SK-N-SH (cell line): ENCODE results near the gene LOXHD1. TPM values are rescaled to one million over a fixed set of nuclear protein-coding genes. Genes with fewer than 3 reads are reported as not detected.

Experiments used
- CTCF ChIA-PET: fragments of 300-600, 350-600 bp; formaldehyde crosslinking; extraction: SDS; loops from one replicate; lab custom pipeline; 2021; lab: Yijun Ruan, JAX
- POLR2A ChIA-PET: fragments of 350-600 bp; sonication (Branson Sonifier 250); formaldehyde crosslinking; extraction: SDS; loops from one replicate; lab custom pipeline; 2020; ENCODE audit warnings: antibody characterized with exemption, inconsistent platforms; lab: Yijun Ruan, JAX
- DNase-seq: peaks from one replicate; pipeline ENCODE4 v3.0.0; 2012
- H2AFZ ChIP-seq: fragments of 200-600 bp; sonication (generic); 2 replicates; pipeline ENCODE4 v1.8.1; 2016; ENCODE audit warnings: antibody characterized with exemption, mild to moderate bottlenecking, low read depth
- H3F3A ChIP-seq: fragments of 200-600 bp; sonication (generic); replicated peaks from 2 replicates; pipeline ENCODE3; 2016; ENCODE audit warnings: antibody characterized with exemption, mild to moderate bottlenecking; ENCODE audit not compliant: insufficient read depth
- H3K27ac ChIP-seq, 2 experiments: fragments of 200-500 bp in 1 of 2; fragments of 200-600 bp in 1 of 2; sonication (Bioruptor generic) in 1 of 2; sonication (generic), shearing (Covaris generic) in 1 of 2; 2 replicates each; pipeline versions ENCODE4 v1.5.1 to v1.6.1; 2014 to 2016; ENCODE audit warnings: low read depth in 2 of 2, inconsistent platforms in 1 of 2, low read length in 1 of 2, mild to moderate bottlenecking in 1 of 2, mixed read lengths in 1 of 2
- H3K27me3 ChIP-seq: fragments of 200-600 bp; sonication (generic), shearing (Covaris generic); 2 replicates; pipeline ENCODE4 v1.6.1; 2016; ENCODE audit warnings: mixed run types; ENCODE audit not compliant: insufficient read depth
- H3K36me3 ChIP-seq, 2 experiments: fragments of 200-500 bp in 1 of 2; fragments of 200-600 bp in 1 of 2; sonication (Bioruptor generic) in 1 of 2; sonication (generic) in 1 of 2; replicated peaks in 1 of 2; 2 replicates each; pipeline versions ENCODE3 to v1.5.1; 2014 to 2016; ENCODE audit warnings: low read length in 1 of 2, mild to moderate bottlenecking in 1 of 2; ENCODE audit not compliant: insufficient read depth in 2 of 2, control insufficient read depth in 1 of 2
- H3K4me1 ChIP-seq, 2 experiments: fragments of 200-500 bp in 1 of 2; fragments of 200-600 bp in 1 of 2; sonication (Bioruptor generic) in 1 of 2; sonication (generic), shearing (Covaris generic) in 1 of 2; 2 replicates each; pipeline versions ENCODE4 v1.5.1 to v1.6.1; 2014 to 2016; ENCODE audit warnings: low read depth in 1 of 2, low read length in 1 of 2, mixed run types in 1 of 2; ENCODE audit not compliant: insufficient read depth in 2 of 2, control insufficient read depth in 1 of 2
- H3K4me2 ChIP-seq: fragments of 200-600 bp; sonication (generic), shearing (Covaris generic); 2 replicates; pipeline ENCODE4 v1.6.1; 2017; ENCODE audit warnings: mixed run types
- H3K4me3 ChIP-seq, 2 experiments: fragments of 200-500 bp in 1 of 2; fragments of 200-600 bp in 1 of 2; sonication (Bioruptor generic) in 1 of 2; sonication (generic), shearing (Covaris generic) in 1 of 2; 2 replicates each; pipeline versions ENCODE4 v1.5.1 to v1.8.1; 2014 to 2016; ENCODE audit warnings: low read depth in 2 of 2, inconsistent platforms in 1 of 2, low read length in 1 of 2, mild to moderate bottlenecking in 1 of 2, mixed read lengths in 1 of 2, moderate library complexity in 1 of 2
- H3K79me2 ChIP-seq: fragments of 200-600 bp; sonication (generic); 2 replicates; pipeline ENCODE4 v1.8.1; 2017; ENCODE audit warnings: mild to moderate bottlenecking; ENCODE audit not compliant: insufficient read depth
- H3K9ac ChIP-seq: fragments of 200-600 bp; sonication (generic); 2 replicates; pipeline ENCODE4 v1.6.1; 2017; ENCODE audit warnings: mixed run types
- H3K9me2 ChIP-seq: fragments of 200-600 bp; sonication (generic); 2 replicates; pipeline ENCODE4 v1.6.1; 2017; ENCODE audit warnings: mixed run types
- H3K9me3 ChIP-seq: fragments of 200-600 bp; sonication (generic); 2 replicates; pipeline ENCODE4 v1.6.1; 2017; ENCODE audit warnings: mixed run types, mild to moderate bottlenecking, moderate library complexity
- H4K20me1 ChIP-seq: fragments of 200-600 bp; sonication (generic); 2 replicates; pipeline ENCODE4 v1.6.1; 2017; ENCODE audit warnings: mild to moderate bottlenecking, mixed run types; ENCODE audit not compliant: insufficient read depth
- CHD2 ChIP-seq: fragments of 150-350 bp; IDR thresholded peaks from 2 replicates; pipeline ENCODE4 v1.6.1; 2018; ENCODE audit warnings: low read length; ENCODE audit not compliant: partially characterized antibody
- ELF1 ChIP-seq: IDR thresholded peaks from 2 replicates; pipeline ENCODE4 v1.4.0; 2012
- EZH2phosphoT487 ChIP-seq: fragments of 200-600 bp; sonication (generic); IDR thresholded peaks from 2 replicates; pipeline ENCODE4 v1.6.1; 2017; ENCODE audit warnings: low read depth, mixed run types, mild to moderate bottlenecking, antibody characterized with exemption, moderate library complexity, borderline replicate concordance
- FOXM1 ChIP-seq: IDR thresholded peaks from 2 replicates; pipeline ENCODE4 v1.4.0; 2012; ENCODE audit warnings: low read depth, mild to moderate bottlenecking
- GATA2 ChIP-seq: sonication (generic); formaldehyde crosslinking; IDR thresholded peaks from 2 replicates; pipeline ENCODE4 v1.5.0; 2020; ENCODE audit warnings: mild to moderate bottlenecking, missing genetic modification reagents
- MEF2A ChIP-seq: IDR thresholded peaks from 2 replicates; pipeline ENCODE4 v1.4.0; 2012; ENCODE audit warnings: low read depth, borderline replicate concordance
- MXI1 ChIP-seq: IDR thresholded peaks from 2 replicates; pipeline ENCODE4 v1.6.1; 2012; ENCODE audit warnings: mild to moderate bottlenecking, low read depth, low read length, improper control_type of control experiment
- NFIC ChIP-seq: IDR thresholded peaks from 2 replicates; pipeline ENCODE4 v1.4.0; 2012; ENCODE audit warnings: borderline replicate concordance
- NRF1 ChIP-seq: IDR thresholded peaks from 2 replicates; pipeline ENCODE4 v1.6.1; 2012; ENCODE audit warnings: low read depth, mild to moderate bottlenecking, low read length
- SIN3A ChIP-seq: IDR thresholded peaks from 2 replicates; pipeline ENCODE4 v1.6.1; 2012; ENCODE audit warnings: low read depth, mild to moderate bottlenecking, low read length, moderate library complexity, borderline replicate concordance
- SMC3 ChIP-seq: IDR thresholded peaks from 2 replicates; pipeline ENCODE4 v1.6.1; 2012; ENCODE audit warnings: low read depth, low read length, improper control_type of control experiment
- TCF12 ChIP-seq: IDR thresholded peaks from 2 replicates; pipeline ENCODE4 v1.4.0; 2012
- TEAD4 ChIP-seq: IDR thresholded peaks from 2 replicates; pipeline ENCODE4 v1.4.0; 2012; ENCODE audit warnings: mild to moderate bottlenecking, borderline replicate concordance; ENCODE audit not compliant: insufficient read depth
- WGBS: methylation state at CpG from one replicate; pipeline ENCODE4 v1.1.6; 2017; ENCODE audit warnings: low lambda C conversion rate; 5-methylcytosine and 5-hydroxymethylcytosine counted together
- polyA plus RNA-seq, 3 experiments: library from polyadenylated mRNA; depleted of rRNA; stranded (reverse); fragments of >200 nt; gene quantifications; 2 replicates each; pipeline ENCODE4 v1.2.3, GENCODE V29; 2012
- TF ChIP-seq, protein P1 (sequence below): IDR thresholded peaks from 2 replicates; pipeline ENCODE4 v1.6.1; 2012; ENCODE audit warnings: mild to moderate bottlenecking, low read depth, low read length, moderate library complexity
- TF ChIP-seq, protein P2 (sequence below): fragments of 150-350 bp; IDR thresholded peaks from 2 replicates; pipeline ENCODE4 v1.6.1; 2016; ENCODE audit warnings: mild to moderate bottlenecking, low read depth, low read length
- TF ChIP-seq, protein P3 (sequence below): IDR thresholded peaks from 2 replicates; pipeline ENCODE4; 2012

LOXHD1 gene
- polyA plus RNA-seq, 1 of the 3 experiments (the other 2 are of a cell fraction), result not detected

DNA sequence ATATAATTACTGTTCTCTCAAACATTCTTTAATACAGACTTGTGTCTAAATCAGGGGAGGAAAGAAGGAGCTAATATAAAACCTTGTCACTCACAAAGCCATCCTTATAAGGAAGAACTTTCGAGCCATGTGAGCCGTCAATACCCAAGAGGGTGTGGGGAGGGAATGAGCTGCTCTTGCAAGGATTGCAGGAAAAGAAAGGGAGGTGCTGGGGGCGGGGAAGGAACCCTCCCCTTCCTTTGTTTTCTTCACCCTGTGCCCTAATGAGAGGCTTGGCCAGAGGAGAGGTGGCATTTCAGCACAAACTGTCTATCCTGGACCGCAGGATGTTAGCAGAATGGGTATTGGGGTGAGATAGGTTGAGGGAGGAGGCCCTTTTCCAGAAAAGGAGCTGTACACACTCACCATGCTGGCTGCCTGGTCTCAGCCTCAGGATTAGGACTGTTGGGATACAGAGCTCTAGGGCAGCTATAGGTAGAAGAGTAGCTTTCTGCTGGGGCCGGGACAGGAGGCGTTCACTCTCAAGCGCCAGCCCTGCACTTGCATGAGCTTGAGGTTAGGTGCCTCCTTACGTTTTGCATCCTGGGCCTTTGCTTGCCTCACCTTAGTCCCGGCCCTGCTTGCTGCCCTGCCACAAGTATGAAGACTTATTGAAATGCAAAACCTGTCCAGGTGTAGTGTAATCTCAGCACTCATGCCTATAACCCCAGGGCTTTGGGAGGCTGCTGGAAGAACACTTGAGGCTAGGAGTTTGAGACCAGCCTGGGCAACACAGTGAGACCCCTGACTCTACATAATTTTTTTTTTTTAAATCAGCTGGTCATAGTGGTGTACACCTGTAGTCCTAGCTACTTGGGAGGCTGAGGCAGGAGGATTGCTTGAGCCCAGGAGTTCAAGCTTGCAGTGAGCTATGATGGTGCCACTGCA is 190.5 kb downstream of the LOXHD1 start:
- H3K27ac ChIP-seq, result no peak overlapping the region
- H3F3A ChIP-seq, result no peaks in the 10 kb centered on the region
- H3K36me3 ChIP-seq, result no peaks in the 10 kb centered on the region
- no peaks in the 10 kb centered on the region for H3K9me3 ChIP-seq
- no peak overlapping the region for H3K9ac ChIP-seq
- H2AFZ ChIP-seq, result no peak overlapping the region
- no peak overlapping the region for H3K4me3 ChIP-seq
- peaks cover 0 to 23% of the 10 kb centered on the region in 2 experiments; a peak in 1 of 4 replicates for H3K4me1 ChIP-seq
- no peak for TF ChIP-seq TEAD4
- TF ChIP-seq EZH2phosphoT487, result no peak
- no peak for TF ChIP-seq SIN3A
- TF ChIP-seq MXI1, result no peak
- TF ChIP-seq, protein P1, sequence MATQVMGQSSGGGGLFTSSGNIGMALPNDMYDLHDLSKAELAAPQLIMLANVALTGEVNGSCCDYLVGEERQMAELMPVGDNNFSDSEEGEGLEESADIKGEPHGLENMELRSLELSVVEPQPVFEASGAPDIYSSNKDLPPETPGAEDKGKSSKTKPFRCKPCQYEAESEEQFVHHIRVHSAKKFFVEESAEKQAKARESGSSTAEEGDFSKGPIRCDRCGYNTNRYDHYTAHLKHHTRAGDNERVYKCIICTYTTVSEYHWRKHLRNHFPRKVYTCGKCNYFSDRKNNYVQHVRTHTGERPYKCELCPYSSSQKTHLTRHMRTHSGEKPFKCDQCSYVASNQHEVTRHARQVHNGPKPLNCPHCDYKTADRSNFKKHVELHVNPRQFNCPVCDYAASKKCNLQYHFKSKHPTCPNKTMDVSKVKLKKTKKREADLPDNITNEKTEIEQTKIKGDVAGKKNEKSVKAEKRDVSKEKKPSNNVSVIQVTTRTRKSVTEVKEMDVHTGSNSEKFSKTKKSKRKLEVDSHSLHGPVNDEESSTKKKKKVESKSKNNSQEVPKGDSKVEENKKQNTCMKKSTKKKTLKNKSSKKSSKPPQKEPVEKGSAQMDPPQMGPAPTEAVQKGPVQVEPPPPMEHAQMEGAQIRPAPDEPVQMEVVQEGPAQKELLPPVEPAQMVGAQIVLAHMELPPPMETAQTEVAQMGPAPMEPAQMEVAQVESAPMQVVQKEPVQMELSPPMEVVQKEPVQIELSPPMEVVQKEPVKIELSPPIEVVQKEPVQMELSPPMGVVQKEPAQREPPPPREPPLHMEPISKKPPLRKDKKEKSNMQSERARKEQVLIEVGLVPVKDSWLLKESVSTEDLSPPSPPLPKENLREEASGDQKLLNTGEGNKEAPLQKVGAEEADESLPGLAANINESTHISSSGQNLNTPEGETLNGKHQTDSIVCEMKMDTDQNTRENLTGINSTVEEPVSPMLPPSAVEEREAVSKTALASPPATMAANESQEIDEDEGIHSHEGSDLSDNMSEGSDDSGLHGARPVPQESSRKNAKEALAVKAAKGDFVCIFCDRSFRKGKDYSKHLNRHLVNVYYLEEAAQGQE, result no peak
- no peak for TF ChIP-seq NRF1
- TF ChIP-seq MEF2A, result no peak
- TF ChIP-seq GATA2 (CRISPR knock-in tag), result no peak
- no peak for TF ChIP-seq CHD2
- no peak for TF ChIP-seq TCF12
- TF ChIP-seq, protein P2, sequence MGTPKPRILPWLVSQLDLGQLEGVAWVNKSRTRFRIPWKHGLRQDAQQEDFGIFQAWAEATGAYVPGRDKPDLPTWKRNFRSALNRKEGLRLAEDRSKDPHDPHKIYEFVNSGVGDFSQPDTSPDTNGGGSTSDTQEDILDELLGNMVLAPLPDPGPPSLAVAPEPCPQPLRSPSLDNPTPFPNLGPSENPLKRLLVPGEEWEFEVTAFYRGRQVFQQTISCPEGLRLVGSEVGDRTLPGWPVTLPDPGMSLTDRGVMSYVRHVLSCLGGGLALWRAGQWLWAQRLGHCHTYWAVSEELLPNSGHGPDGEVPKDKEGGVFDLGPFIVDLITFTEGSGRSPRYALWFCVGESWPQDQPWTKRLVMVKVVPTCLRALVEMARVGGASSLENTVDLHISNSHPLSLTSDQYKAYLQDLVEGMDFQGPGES, result no peak
- no peak for TF ChIP-seq FOXM1
- TF ChIP-seq, protein P3, sequence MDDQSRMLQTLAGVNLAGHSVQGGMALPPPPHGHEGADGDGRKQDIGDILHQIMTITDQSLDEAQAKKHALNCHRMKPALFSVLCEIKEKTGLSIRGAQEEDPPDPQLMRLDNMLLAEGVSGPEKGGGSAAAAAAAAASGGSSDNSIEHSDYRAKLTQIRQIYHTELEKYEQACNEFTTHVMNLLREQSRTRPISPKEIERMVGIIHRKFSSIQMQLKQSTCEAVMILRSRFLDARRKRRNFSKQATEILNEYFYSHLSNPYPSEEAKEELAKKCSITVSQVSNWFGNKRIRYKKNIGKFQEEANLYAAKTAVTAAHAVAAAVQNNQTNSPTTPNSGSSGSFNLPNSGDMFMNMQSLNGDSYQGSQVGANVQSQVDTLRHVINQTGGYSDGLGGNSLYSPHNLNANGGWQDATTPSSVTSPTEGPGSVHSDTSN, result no peak
- no peak for TF ChIP-seq NFIC
- no peak for TF ChIP-seq ELF1
- TF ChIP-seq SMC3, result no peak
- H3K79me2 ChIP-seq, result no peaks in the 10 kb centered on the region
- ChIA-PET POLR2A (no interaction called here), CTCF (interaction anchor here (0.6 to 4.8 kb wide), 10 partner anchors 8 to 191 kb away, joined by 3 to 22 read pairs (median 3); no protein-coding TSS in a partner anchor)
- no peaks in the 10 kb centered on the region for H3K9me2 ChIP-seq
- 53% methylated on average over 6 of the region's 9 CpGs for WGBS
- DNase-seq, result no peak
- H3K4me2 ChIP-seq, result no peak overlapping the region
- H3K27me3 ChIP-seq, result no peaks in the 10 kb centered on the region; the same call in 1 of the 2 replicates
- no peaks in the 10 kb centered on the region for H4K20me1 ChIP-seq
